Measurements from ENCODE around the gene CFAP45.

DNA sequence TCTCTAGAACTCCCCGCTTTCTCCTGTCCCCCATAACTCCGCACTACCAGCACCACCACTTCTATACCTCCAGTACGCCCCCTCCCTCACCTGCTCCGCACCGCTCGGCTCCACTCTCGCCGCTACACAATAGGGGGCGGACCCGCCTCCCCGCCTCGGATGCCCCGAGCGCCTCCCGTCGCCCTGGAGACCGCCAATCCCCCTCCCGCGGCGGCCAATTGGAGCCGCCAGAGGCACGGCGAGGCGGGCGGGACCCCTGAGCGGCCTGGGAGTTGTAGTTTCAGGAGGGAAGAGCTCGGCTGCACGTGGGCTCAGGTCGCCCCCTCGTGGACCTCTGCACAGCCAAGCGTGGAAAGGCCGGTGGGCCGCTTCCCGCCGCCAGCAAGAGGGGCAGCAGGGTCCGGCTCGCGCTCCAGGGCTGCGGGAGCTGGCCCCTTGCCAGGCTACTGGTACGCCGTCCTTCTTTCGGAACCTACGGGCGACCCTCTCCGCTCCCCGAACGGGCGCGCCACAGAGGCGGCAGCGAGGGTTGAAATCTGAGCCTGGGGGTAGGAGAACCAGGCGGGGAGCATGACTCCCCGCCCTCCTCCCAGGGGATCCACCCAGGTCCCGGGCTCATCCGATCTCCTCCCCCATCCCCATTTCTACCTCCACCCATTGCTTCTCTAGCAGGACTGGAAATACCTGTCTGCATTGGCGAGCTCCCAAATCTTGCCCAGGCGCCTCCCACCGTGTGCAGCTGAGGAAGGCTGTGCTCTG lies 45.7 kb upstream of the CFAP45 start, which contains the start of gene IGSF9:
- TF ChIP-seq EZH2 (IDR thresholded peaks at IDR 0.05; ENCODE audit: borderline replicate concordance, low read length), result no peak
- TF ChIP-seq, protein P1, sequence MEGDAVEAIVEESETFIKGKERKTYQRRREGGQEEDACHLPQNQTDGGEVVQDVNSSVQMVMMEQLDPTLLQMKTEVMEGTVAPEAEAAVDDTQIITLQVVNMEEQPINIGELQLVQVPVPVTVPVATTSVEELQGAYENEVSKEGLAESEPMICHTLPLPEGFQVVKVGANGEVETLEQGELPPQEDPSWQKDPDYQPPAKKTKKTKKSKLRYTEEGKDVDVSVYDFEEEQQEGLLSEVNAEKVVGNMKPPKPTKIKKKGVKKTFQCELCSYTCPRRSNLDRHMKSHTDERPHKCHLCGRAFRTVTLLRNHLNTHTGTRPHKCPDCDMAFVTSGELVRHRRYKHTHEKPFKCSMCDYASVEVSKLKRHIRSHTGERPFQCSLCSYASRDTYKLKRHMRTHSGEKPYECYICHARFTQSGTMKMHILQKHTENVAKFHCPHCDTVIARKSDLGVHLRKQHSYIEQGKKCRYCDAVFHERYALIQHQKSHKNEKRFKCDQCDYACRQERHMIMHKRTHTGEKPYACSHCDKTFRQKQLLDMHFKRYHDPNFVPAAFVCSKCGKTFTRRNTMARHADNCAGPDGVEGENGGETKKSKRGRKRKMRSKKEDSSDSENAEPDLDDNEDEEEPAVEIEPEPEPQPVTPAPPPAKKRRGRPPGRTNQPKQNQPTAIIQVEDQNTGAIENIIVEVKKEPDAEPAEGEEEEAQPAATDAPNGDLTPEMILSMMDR (IDR thresholded peaks at IDR 0.05; ENCODE audit: low read length), result peak; percentile 24; the same call in 1 of the 2 replicates
